HEK293 (cell line): ENCODE results near the gene MGLL.

Experiments used
- CTCF ChIA-PET: fragments of 350-600 bp; formaldehyde crosslinking; extraction: SDS; loops from one replicate; lab custom pipeline; 2021; ENCODE audit warnings: antibody characterized with exemption; lab: Yijun Ruan, JAX
- POLR2A ChIA-PET: fragments of 300-600 bp; formaldehyde crosslinking; extraction: SDS; loops from one replicate; lab custom pipeline; 2020; ENCODE audit warnings: antibody characterized with exemption, inconsistent platforms; lab: Yijun Ruan, JAX
- H3K27ac ChIP-seq: fragments of 200-500 bp; sonication (Bioruptor generic); 2 replicates; pipeline ENCODE4 v1.5.1; 2014; ENCODE audit warnings: low read depth, low read length, control low read depth, inconsistent platforms; ENCODE audit errors: extremely low read depth
- H3K36me3 ChIP-seq, 2 experiments: fragments of 200-500 bp in 1 of 2; sonication (Bioruptor generic) in 1 of 2; 1 replicate in 1 of 2; 2 replicates in 1 of 2; pipeline ENCODE4 v1.5.1; 2014 to 2017; ENCODE audit warnings: inconsistent platforms in 2 of 2, low read length in 2 of 2; ENCODE audit not compliant: control insufficient read depth in 2 of 2, insufficient read depth in 1 of 2
- H3K4me1 ChIP-seq: fragments of 200-500 bp; sonication (Bioruptor generic); 2 replicates; pipeline ENCODE4 v1.5.1; 2014; ENCODE audit warnings: mild to moderate bottlenecking, low read length, inconsistent platforms; ENCODE audit not compliant: control insufficient read depth, insufficient read depth
- H3K4me3 ChIP-seq: 2 replicates; pipeline ENCODE4 v1.5.1; 2011; ENCODE audit warnings: low read depth, mild to moderate bottlenecking, control low read depth, low read length, moderate library complexity
- H3K9me3 ChIP-seq: fragments of 200-500 bp; sonication (Bioruptor generic); 2 replicates; pipeline ENCODE4 v1.5.1; 2014; ENCODE audit warnings: low read depth, low read length, inconsistent platforms; ENCODE audit not compliant: control insufficient read depth, insufficient read depth
- CTCF ChIP-seq: fragments of 450-650 bp; formaldehyde crosslinking; IDR thresholded peaks from 2 replicates; pipeline ENCODE4 v1.5.1; 2016; ENCODE audit warnings: missing biosample characterization, missing genetic modification characterization
- INSM2 ChIP-seq: fragments of 450-650 bp; formaldehyde crosslinking; IDR thresholded peaks from 2 replicates; pipeline ENCODE4 v1.5.1; 2016; ENCODE audit warnings: missing biosample characterization, missing genetic modification characterization
- KLF8 ChIP-seq: fragments of 450-650 bp; formaldehyde crosslinking; IDR thresholded peaks from 2 replicates; pipeline ENCODE4 v1.5.1; 2016; ENCODE audit warnings: missing biosample characterization, missing genetic modification characterization
- SP7 ChIP-seq: fragments of 450-650 bp; formaldehyde crosslinking; IDR thresholded peaks from 2 replicates; pipeline ENCODE4 v1.5.1; 2016; ENCODE audit warnings: missing biosample characterization, missing genetic modification characterization
- TCF7L2 ChIP-seq: IDR thresholded peaks from 2 replicates; pipeline ENCODE4 v1.6.1; 2011; ENCODE audit warnings: low read depth, mild to moderate bottlenecking, inconsistent platforms, low read length, moderate library complexity, borderline replicate concordance
- ZBTB21 ChIP-seq: fragments of 450-650 bp; formaldehyde crosslinking; IDR thresholded peaks from 2 replicates; pipeline ENCODE4 v1.5.1; 2017; ENCODE audit warnings: missing biosample characterization, missing genetic modification characterization
- ZBTB26 ChIP-seq: fragments of 450-650 bp; formaldehyde crosslinking; optimal IDR thresholded peaks from 2 replicates; pipeline ENCODE3; 2016; ENCODE audit warnings: missing biosample characterization, mild to moderate bottlenecking, missing genetic modification characterization
- ZEB2 ChIP-seq: fragments of 450-650 bp; formaldehyde crosslinking; IDR thresholded peaks from 2 replicates; pipeline ENCODE4 v1.5.1; 2016; ENCODE audit warnings: missing biosample characterization, missing genetic modification characterization
- ZFP69B ChIP-seq: fragments of 450-650 bp; formaldehyde crosslinking; IDR thresholded peaks from 2 replicates; pipeline ENCODE4 v1.5.1; 2016; ENCODE audit warnings: missing biosample characterization, missing genetic modification characterization
- ZNF140 ChIP-seq: fragments of 450-650 bp; formaldehyde crosslinking; IDR thresholded peaks from 2 replicates; pipeline ENCODE4 v1.5.1; 2016; ENCODE audit warnings: missing biosample characterization, missing genetic modification characterization
- ZNF148 ChIP-seq: fragments of 450-650 bp; formaldehyde crosslinking; IDR thresholded peaks from 2 replicates; pipeline ENCODE4 v1.5.0; 2017; ENCODE audit warnings: missing biosample characterization, missing genetic modification characterization, borderline replicate concordance
- ZNF292 ChIP-seq: fragments of 450-650 bp; formaldehyde crosslinking; IDR thresholded peaks from 2 replicates; pipeline ENCODE4 v1.5.1; 2016; ENCODE audit warnings: low read depth, missing biosample characterization, missing genetic modification characterization, borderline replicate concordance
- ZNF561 ChIP-seq: fragments of 450-650 bp; IDR thresholded peaks from 2 replicates; pipeline ENCODE4 v1.5.1; 2018; ENCODE audit warnings: missing biosample characterization, missing genetic modification characterization, borderline replicate concordance
- ZNF670 ChIP-seq: fragments of 450-650 bp; formaldehyde crosslinking; IDR thresholded peaks from 2 replicates; pipeline ENCODE4 v1.5.1; 2016; ENCODE audit warnings: missing biosample characterization, missing genetic modification characterization, low read depth
- TF ChIP-seq, protein P1 (sequence below): fragments of 450-650 bp; formaldehyde crosslinking; IDR thresholded peaks from 2 replicates; pipeline ENCODE4 v1.5.1; 2016; ENCODE audit warnings: missing biosample characterization, missing genetic modification characterization, low read depth
- TF ChIP-seq, protein P2 (sequence below): fragments of 450-650 bp; formaldehyde crosslinking; IDR thresholded peaks from 2 replicates; pipeline ENCODE4 v1.5.1; 2016; ENCODE audit warnings: missing biosample characterization, missing genetic modification characterization, borderline replicate concordance
- TF ChIP-seq, protein P3 (sequence below): fragments of 450-650 bp; formaldehyde crosslinking; IDR thresholded peaks from 2 replicates; pipeline ENCODE4 v1.5.1; 2016; ENCODE audit warnings: missing biosample characterization, missing genetic modification characterization

The MGLL gene

DNA sequence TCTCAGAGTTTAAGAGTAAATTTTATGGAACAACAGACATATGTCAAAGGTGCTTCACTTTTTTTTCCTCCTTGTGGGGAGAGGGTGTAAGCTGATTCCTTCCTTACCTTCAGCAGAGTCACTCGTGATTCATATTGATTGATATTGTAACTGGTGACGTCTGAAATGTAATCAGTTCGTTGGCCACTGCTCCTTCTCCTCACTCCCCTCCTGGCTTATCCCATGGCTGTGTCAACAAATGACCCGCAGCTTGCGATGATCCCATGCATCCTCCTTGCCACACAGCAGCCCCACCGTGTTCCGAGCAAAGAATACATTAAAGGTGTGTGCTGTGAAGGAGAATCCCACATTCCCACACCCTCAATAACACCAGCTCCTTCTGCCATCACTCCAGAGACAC lies 7.3 kb downstream of the MGLL start (continued):
- no peak for TF ChIP-seq INSM2 (tag by site-specific recombination)

DNA sequence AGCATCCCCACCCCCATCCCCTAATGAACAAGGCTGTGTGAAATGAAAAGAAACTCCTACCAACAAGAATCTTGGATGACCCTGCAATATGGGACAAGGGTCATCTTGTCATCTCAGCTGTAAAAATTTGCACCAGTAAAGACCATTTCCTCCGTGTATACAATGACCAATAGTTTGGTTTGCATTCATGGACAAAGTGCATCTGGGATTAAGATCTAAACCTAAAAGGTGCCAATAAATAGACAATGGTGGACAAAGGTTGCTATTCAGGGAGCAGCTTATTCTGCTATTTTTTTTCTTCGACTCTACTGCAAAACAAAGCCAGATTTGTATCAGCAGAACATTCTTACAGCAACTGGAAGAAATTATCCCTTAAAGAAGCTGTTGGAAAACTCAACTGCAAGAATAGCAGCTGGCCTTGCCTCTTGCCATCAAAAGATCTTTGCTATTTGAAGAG lies 8.0 kb downstream of the MGLL start:
- Histone ChIP-seq H3K36me3 (no peaks in the 10 kb centered on the region), H3K4me1 (no peaks in the 10 kb centered on the region), H3K27ac (no peak overlapping the region), H3K9me3 (no peaks in the 10 kb centered on the region), H3K4me3 (no peak overlapping the region)
- POLR2A ChIA-PET = no interaction called here
- CTCF ChIA-PET = interaction anchor here (0.5 to 0.7 kb wide), 3 partner anchors 24 to 156 kb away, joined by 3 read pairs; no protein-coding TSS in a partner anchor
- no peak for TF ChIP-seq ZNF292

DNA sequence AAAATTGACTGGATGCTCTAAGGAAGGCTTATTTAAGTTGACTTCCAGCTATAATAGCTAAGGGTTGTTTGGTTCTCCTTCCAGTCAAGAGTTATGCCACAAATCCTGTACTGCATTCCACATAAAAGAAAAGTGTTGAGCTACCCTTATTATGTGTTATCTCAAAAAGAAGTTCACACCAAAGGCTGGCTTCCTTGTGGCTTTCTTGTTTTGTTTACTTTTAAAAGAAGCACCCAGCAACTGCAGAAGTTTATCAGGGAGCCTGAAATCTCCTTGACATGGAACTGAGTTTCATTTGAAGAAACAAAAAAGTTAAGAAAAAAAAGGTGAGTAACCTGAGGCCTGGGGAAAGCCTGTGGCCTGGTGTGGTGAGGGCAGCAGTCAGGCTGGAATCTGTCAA lies 10.2 kb downstream of the MGLL start:
- ChIA-PET POLR2A (no interaction called here), CTCF (interaction anchor here (0.7 kb wide), 1 partner anchor 9 kb away, joined by 3 read pairs; no protein-coding TSS in a partner anchor)
- H3K36me3 ChIP-seq = no peaks in the 10 kb centered on the region
- H3K27ac ChIP-seq = no peak overlapping the region
- H3K9me3 ChIP-seq = no peaks in the 10 kb centered on the region
- no peak overlapping the region for H3K4me3 ChIP-seq
- H3K4me1 ChIP-seq = no peaks in the 10 kb centered on the region
- no peak for TF ChIP-seq ZNF148 (tag by site-specific recombination)
- no peak for TF ChIP-seq ZBTB26 (tag by site-specific recombination)
- no peak for TF ChIP-seq CTCF (tag by site-specific recombination)
- TF ChIP-seq ZNF140 (tag by site-specific recombination) = no peak
- TF ChIP-seq ZNF670 (tag by site-specific recombination) = no peak
- no peak for TF ChIP-seq ZEB2 (tag by site-specific recombination)
- no peak for TF ChIP-seq ZFP69B
- TF ChIP-seq, protein P1, sequence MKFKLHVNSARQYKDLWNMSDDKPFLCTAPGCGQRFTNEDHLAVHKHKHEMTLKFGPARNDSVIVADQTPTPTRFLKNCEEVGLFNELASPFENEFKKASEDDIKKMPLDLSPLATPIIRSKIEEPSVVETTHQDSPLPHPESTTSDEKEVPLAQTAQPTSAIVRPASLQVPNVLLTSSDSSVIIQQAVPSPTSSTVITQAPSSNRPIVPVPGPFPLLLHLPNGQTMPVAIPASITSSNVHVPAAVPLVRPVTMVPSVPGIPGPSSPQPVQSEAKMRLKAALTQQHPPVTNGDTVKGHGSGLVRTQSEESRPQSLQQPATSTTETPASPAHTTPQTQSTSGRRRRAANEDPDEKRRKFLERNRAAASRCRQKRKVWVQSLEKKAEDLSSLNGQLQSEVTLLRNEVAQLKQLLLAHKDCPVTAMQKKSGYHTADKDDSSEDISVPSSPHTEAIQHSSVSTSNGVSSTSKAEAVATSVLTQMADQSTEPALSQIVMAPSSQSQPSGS = no peak
- TF ChIP-seq SP7 (tag by site-specific recombination) = no peak
- TF ChIP-seq ZNF561 (tag by site-specific recombination) = no peak
- no peak for TF ChIP-seq ZBTB21 (tag by site-specific recombination)
- no peak for TF ChIP-seq TCF7L2
- TF ChIP-seq KLF8 (tag by site-specific recombination) = no peak
- TF ChIP-seq, protein P2, sequence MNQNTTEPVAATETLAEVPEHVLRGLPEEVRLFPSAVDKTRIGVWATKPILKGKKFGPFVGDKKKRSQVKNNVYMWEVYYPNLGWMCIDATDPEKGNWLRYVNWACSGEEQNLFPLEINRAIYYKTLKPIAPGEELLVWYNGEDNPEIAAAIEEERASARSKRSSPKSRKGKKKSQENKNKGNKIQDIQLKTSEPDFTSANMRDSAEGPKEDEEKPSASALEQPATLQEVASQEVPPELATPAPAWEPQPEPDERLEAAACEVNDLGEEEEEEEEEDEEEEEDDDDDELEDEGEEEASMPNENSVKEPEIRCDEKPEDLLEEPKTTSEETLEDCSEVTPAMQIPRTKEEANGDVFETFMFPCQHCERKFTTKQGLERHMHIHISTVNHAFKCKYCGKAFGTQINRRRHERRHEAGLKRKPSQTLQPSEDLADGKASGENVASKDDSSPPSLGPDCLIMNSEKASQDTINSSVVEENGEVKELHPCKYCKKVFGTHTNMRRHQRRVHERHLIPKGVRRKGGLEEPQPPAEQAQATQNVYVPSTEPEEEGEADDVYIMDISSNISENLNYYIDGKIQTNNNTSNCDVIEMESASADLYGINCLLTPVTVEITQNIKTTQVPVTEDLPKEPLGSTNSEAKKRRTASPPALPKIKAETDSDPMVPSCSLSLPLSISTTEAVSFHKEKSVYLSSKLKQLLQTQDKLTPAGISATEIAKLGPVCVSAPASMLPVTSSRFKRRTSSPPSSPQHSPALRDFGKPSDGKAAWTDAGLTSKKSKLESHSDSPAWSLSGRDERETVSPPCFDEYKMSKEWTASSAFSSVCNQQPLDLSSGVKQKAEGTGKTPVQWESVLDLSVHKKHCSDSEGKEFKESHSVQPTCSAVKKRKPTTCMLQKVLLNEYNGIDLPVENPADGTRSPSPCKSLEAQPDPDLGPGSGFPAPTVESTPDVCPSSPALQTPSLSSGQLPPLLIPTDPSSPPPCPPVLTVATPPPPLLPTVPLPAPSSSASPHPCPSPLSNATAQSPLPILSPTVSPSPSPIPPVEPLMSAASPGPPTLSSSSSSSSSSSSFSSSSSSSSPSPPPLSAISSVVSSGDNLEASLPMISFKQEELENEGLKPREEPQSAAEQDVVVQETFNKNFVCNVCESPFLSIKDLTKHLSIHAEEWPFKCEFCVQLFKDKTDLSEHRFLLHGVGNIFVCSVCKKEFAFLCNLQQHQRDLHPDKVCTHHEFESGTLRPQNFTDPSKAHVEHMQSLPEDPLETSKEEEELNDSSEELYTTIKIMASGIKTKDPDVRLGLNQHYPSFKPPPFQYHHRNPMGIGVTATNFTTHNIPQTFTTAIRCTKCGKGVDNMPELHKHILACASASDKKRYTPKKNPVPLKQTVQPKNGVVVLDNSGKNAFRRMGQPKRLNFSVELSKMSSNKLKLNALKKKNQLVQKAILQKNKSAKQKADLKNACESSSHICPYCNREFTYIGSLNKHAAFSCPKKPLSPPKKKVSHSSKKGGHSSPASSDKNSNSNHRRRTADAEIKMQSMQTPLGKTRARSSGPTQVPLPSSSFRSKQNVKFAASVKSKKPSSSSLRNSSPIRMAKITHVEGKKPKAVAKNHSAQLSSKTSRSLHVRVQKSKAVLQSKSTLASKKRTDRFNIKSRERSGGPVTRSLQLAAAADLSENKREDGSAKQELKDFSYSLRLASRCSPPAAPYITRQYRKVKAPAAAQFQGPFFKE (tag by site-specific recombination) = no peak
- TF ChIP-seq, protein P3, sequence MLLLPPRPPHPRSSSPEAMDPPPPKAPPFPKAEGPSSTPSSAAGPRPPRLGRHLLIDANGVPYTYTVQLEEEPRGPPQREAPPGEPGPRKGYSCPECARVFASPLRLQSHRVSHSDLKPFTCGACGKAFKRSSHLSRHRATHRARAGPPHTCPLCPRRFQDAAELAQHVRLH (tag by site-specific recombination) = no peak
